GM19468 (cell line): ENCODE measurements around the gene PCBP4.
"Not testable (repeated sequence)": the region's sequence is repeated elsewhere in the genome, so short reads cannot be mapped to it uniquely, and the experiment has no call there.

Experiments
- ATAC-seq: cut with Tn5 transposase; IDR thresholded peaks from one replicate; pipeline ENCODE4 v1.9.1; 2021; ENCODE audit warnings: mild to moderate bottlenecking, moderate library complexity, moderate number of reproducible peaks; ENCODE audit not compliant: unreplicated experiment; ENCODE audit errors: extremely low read depth

PCBP4 gene

GRCh38 chr3:51928981-51929380 is 38.3 kb downstream of the PCBP4 start:
- not testable (repeated sequence) for ATAC-seq

GRCh38 chr3:51928438-51928837 is 38.8 kb downstream of the PCBP4 start:
- ATAC-seq, result no peak

GRCh38 chr3:51927061-51927977 is 39.9 kb downstream of the PCBP4 start:
- no peak for ATAC-seq

GRCh38 chr3:51921081-51921578 is 46.1 kb downstream of the PCBP4 start:
- no peak for ATAC-seq

GRCh38 chr3:51916418-51916817 is 50.8 kb downstream of the PCBP4 start:
- ATAC-seq, result no peak

GRCh38 chr3:51908026-51908425 is 59.2 kb downstream of the PCBP4 start:
- no peak for ATAC-seq
